A549 (cell line): ENCODE measurements around the gene TCOF1. TPM values are rescaled to one million over a fixed set of nuclear protein-coding genes. Genes with fewer than 3 reads are reported as not detected.

Experiments used
- ATAC-seq, 2 experiments: fragments of 200-7000 bp in 1 of 2; fragments of >200 bp in 1 of 2; cut with Nextera tagmentation in 1 of 2; cut with Tn5 transposase in 1 of 2; 3 replicates each; pipeline versions ENCODE4 v1.8.0 to v1.9.1; 2018 to 2020; ENCODE audit warnings: mild to moderate bottlenecking in 1 of 2, moderate library complexity in 1 of 2
- CTCF ChIA-PET: fragments of 300-600 bp; sonication (Branson Sonifier 250); formaldehyde crosslinking; extraction: SDS; loops from one replicate; lab custom pipeline; 2021; ENCODE audit warnings: antibody characterized with exemption, inconsistent platforms; lab: Yijun Ruan, JAX
- POLR2A ChIA-PET: fragments of 350-600 bp; formaldehyde crosslinking; extraction: SDS; loops from one replicate; lab custom pipeline; 2021; ENCODE audit warnings: antibody characterized with exemption, inconsistent platforms; lab: Yijun Ruan, JAX
- DNase-seq, 2 experiments: peaks; one replicate each; pipeline versions ENCODE4 v3.0.0 to v3.0.0-alpha.2; 2011 to 2016; ENCODE audit warnings: low read depth in 1 of 2, low spot score in 1 of 2
- FAIRE-seq: peaks from 2 replicates; lab custom pipeline; 2011; peaks lifted over from hg19 to GRCh38; lab: Jason Lieb, UNC
- H3K27ac ChIP-seq, 2 experiments: fragments of >200 bp; sonication (Bioruptor Twin); formaldehyde crosslinking; 3 replicates each; pipeline ENCODE4 v1.5.1; 2016 to 2017
- H3K4me1 ChIP-seq: fragments of >200 bp; sonication (Bioruptor Twin); formaldehyde crosslinking; 3 replicates; pipeline ENCODE4 v1.6.1; 2016
- H3K4me2 ChIP-seq: fragments of >200 bp; sonication (Bioruptor Twin); formaldehyde crosslinking; 3 replicates; pipeline ENCODE4 v1.6.1; 2016
- H3K4me3 ChIP-seq: fragments of >200 bp; sonication (Bioruptor Twin); formaldehyde crosslinking; 3 replicates; pipeline ENCODE4 v1.5.1; 2016
- H3K9me3 ChIP-seq: fragments of >200 bp; sonication (Bioruptor Twin); formaldehyde crosslinking; 3 replicates; pipeline ENCODE4 v1.6.1; 2016
- BCL3 ChIP-seq: fragments of >200 bp; sonication (Bioruptor Twin); formaldehyde crosslinking; IDR thresholded peaks from 3 replicates; pipeline ENCODE4 v1.6.1; 2016
- CBX2 ChIP-seq: fragments of 200-600 bp; sonication (generic); IDR thresholded peaks from 2 replicates; pipeline ENCODE4 v1.6.1; 2016; ENCODE audit warnings: low read depth, mild to moderate bottlenecking, borderline replicate concordance
- CEBPB ChIP-seq, 2 experiments: fragments of >200 bp in 1 of 2; sonication (Bioruptor Twin) in 1 of 2; formaldehyde crosslinking in 1 of 2; IDR thresholded peaks; 2 replicates each; pipeline ENCODE4 v1.6.1; 2012 to 2016
- CHD2 ChIP-seq: fragments of 150-350 bp; IDR thresholded peaks from 2 replicates; pipeline ENCODE4 v1.6.1; 2014; ENCODE audit warnings: low read length; ENCODE audit not compliant: partially characterized antibody
- CHD4 ChIP-seq: fragments of 200-600 bp; sonication (generic); IDR thresholded peaks from 2 replicates; pipeline ENCODE4 v1.6.1; 2016; ENCODE audit warnings: antibody characterized with exemption, mild to moderate bottlenecking, borderline replicate concordance
- EHF ChIP-seq: fragments of 250-450 bp; sonication (Bioruptor Pico); IDR thresholded peaks from 2 replicates; pipeline ENCODE4 v1.5.0; 2020; ENCODE audit warnings: mild to moderate bottlenecking
- EHMT2 ChIP-seq: fragments of 200-600 bp; sonication (generic); IDR thresholded peaks from 2 replicates; pipeline ENCODE4 v1.6.1; 2016; ENCODE audit warnings: antibody characterized with exemption, low read depth, mild to moderate bottlenecking, moderate library complexity
- ELK1 ChIP-seq: fragments of 150-350 bp; IDR thresholded peaks from 2 replicates; pipeline ENCODE4 v1.6.1; 2014; ENCODE audit warnings: low read depth, mild to moderate bottlenecking, low read length
- GATA3 ChIP-seq: IDR thresholded peaks from 2 replicates; pipeline ENCODE4 v1.6.1; 2012; ENCODE audit warnings: borderline replicate concordance
- HEYL ChIP-seq: fragments of 250-450 bp; sonication (Bioruptor Pico); IDR thresholded peaks from 2 replicates; pipeline ENCODE4 v1.8.0; 2021; ENCODE audit warnings: mild to moderate bottlenecking, moderate library complexity
- HOXA7 ChIP-seq: fragments of 250-450 bp; sonication (Bioruptor Pico); IDR thresholded peaks from 2 replicates; pipeline ENCODE4 v1.5.0; 2020; ENCODE audit warnings: mild to moderate bottlenecking, moderate library complexity
- HOXB5 ChIP-seq: fragments of 250-450 bp; sonication (Bioruptor Pico); IDR thresholded peaks from 2 replicates; pipeline ENCODE4 v1.5.0; 2020; ENCODE audit warnings: mild to moderate bottlenecking, moderate library complexity
- KDM1A ChIP-seq: fragments of 200-600 bp; sonication (generic); IDR thresholded peaks from 2 replicates; pipeline ENCODE4 v1.6.1; 2016; ENCODE audit warnings: low read depth, mild to moderate bottlenecking
- KDM5A ChIP-seq: fragments of 200-600 bp; sonication (generic); IDR thresholded peaks from 2 replicates; pipeline ENCODE4 v1.6.1; 2016; ENCODE audit warnings: antibody characterized with exemption, mild to moderate bottlenecking
- MYC ChIP-seq: IDR thresholded peaks from 2 replicates; pipeline ENCODE4 v1.6.1; 2012; ENCODE audit warnings: mild to moderate bottlenecking, inconsistent platforms, low read length, improper control_type of control experiment, borderline replicate concordance
- NFE2L2 ChIP-seq: fragments of 150-350 bp; conservative IDR thresholded peaks from 2 replicates; pipeline ENCODE4 v1.6.1; 2014; ENCODE audit warnings: low read length
- PBX3 ChIP-seq: IDR thresholded peaks from 2 replicates; pipeline ENCODE4 v1.6.1; 2012
- PHF8 ChIP-seq: fragments of 200-600 bp; sonication (generic); IDR thresholded peaks from 2 replicates; pipeline ENCODE4 v1.6.1; 2016; ENCODE audit warnings: low read depth, mild to moderate bottlenecking, antibody characterized with exemption, moderate library complexity, borderline replicate concordance
- RCOR1 ChIP-seq: fragments of 150-350 bp; IDR thresholded peaks from 2 replicates; pipeline ENCODE4 v1.6.1; 2014; ENCODE audit warnings: antibody characterized with exemption, low read length, low read depth
- RFX5 ChIP-seq: fragments of 450-650 bp; IDR thresholded peaks from 2 replicates; pipeline ENCODE4 v1.7.1; 2014; ENCODE audit warnings: antibody characterized with exemption, mild to moderate bottlenecking, moderate library complexity
- RNF2 ChIP-seq: fragments of 200-600 bp; sonication (generic); IDR thresholded peaks from 2 replicates; pipeline ENCODE4 v1.6.1; 2016; ENCODE audit warnings: low read depth, mild to moderate bottlenecking, antibody characterized with exemption, moderate library complexity, borderline replicate concordance
- SMC3 ChIP-seq: fragments of >200 bp; sonication (Bioruptor Twin); formaldehyde crosslinking; IDR thresholded peaks from 3 replicates; pipeline ENCODE4 v1.6.1; 2018; ENCODE audit warnings: inconsistent platforms
- USF2 ChIP-seq: fragments of 450-650 bp; IDR thresholded peaks from 2 replicates; pipeline ENCODE4 v1.6.1; 2014; ENCODE audit warnings: antibody characterized with exemption
- ZFP36 ChIP-seq: fragments of 450-650 bp; IDR thresholded peaks from 2 replicates; pipeline ENCODE4 v1.6.1; 2014; ENCODE audit warnings: borderline replicate concordance; ENCODE audit not compliant: partially characterized antibody
- ZSCAN20 ChIP-seq: fragments of 250-450 bp; sonication (Bioruptor Pico); IDR thresholded peaks from 2 replicates; pipeline ENCODE4 v1.8.0; 2022; ENCODE audit warnings: mild to moderate bottlenecking, moderate library complexity
- WGBS: methylation state at CpG from one replicate; pipeline ENCODE4 v1.1.6; 2017; ENCODE audit errors: missing lambda C conversion rate; 5-methylcytosine and 5-hydroxymethylcytosine counted together
- polyA plus RNA-seq, 4 experiments: library from polyadenylated mRNA; depleted of rRNA in 3 of 4; stranded (reverse); fragments of >200 nt; fragmentation: RNase III in 1 of 4; extraction: RNeasy Plus Mini Kit Qiagen cat#74134 plus additional on column Dnase treatment in 1 of 4; gene quantifications; 2 replicates in 3 of 4; 3 replicates in 1 of 4; pipeline ENCODE4 v1.2.3, GENCODE V29; 2011 to 2017

Gene TCOF1
- polyA plus RNA-seq, 2 of the 4 experiments (the other 2 are of a cell fraction): 17.5 to 47.1 TPM

- TF ChIP-seq BCL3 (no peak), CHD4 (no peak), EHMT2 (no peak), MYC (no peak)
These were observed 981 bp downstream of the TCOF1 start (continued) for GRCh38 chr5:150358261-150359095.

- TF ChIP-seq CBX2 (no peak), RFX5 (no peak), PBX3 (no peak), HOXB5 (CRISPR knock-in tag) (no peak), USF2 (no peak), RNF2 (no peak), ZSCAN20 (CRISPR knock-in tag) (no peak), CHD4 (no peak), RCOR1 (no peak), NFE2L2 (no peak), ELK1 (no peak), HOXA7 (CRISPR knock-in tag) (no peak), EHF (CRISPR knock-in tag) (no peak), CEBPB (IDR thresholded peaks at IDR 0.05) (no peak), MYC (no peak), KDM1A (no peak)
- no peak for ATAC-seq
- FAIRE-seq: no peak
- 89% methylated on average over 1 of the region's 1 CpG for WGBS
- no peaks in the 10 kb centered on the region for H3K9me3 ChIP-seq
- ChIA-PET CTCF (interaction anchor here (0.8 to 2.1 kb wide), 8 partner anchors 10 to 199 kb away, joined by 3 to 10 read pairs (median 4); no protein-coding TSS in a partner anchor), POLR2A (no interaction called here)
- peaks cover 17% of the 10 kb centered on the region for H3K4me1 ChIP-seq
- no peak overlapping the region for H3K27ac ChIP-seq
- no peak overlapping the region for H3K4me2 ChIP-seq
- no peak for DNase-seq
- no peak overlapping the region for H3K4me3 ChIP-seq
These were observed 3.8 kb downstream of the TCOF1 start for GRCh38 chr5:150361301-150361700.

GRCh38 chr5:150363185-150363584 lies 5.7 kb downstream of the TCOF1 start:
- ChIA-PET CTCF (interaction anchor here (0.8 to 2.1 kb wide), 3 partner anchors 8 to 13 kb away, joined by 3 to 7 read pairs (median 3); no protein-coding TSS in a partner anchor), POLR2A (no interaction called here)
- Histone ChIP-seq H3K4me3 (no peak overlapping the region), H3K27ac (no peak overlapping the region), H3K9me3 (no peaks in the 10 kb centered on the region), H3K4me1 (peaks cover 12% of the 10 kb centered on the region; the same call in 2 of the 3 replicates), H3K4me2 (no peak overlapping the region)
- TF ChIP-seq SMC3: no peak
- no peak for TF ChIP-seq KDM1A
- no peak for TF ChIP-seq GATA3
- no peak for TF ChIP-seq KDM5A
- TF ChIP-seq CHD2: no peak
- no peak for TF ChIP-seq RFX5
- no peak for TF ChIP-seq PHF8
- TF ChIP-seq HEYL (CRISPR knock-in tag): no peak
- no peak for TF ChIP-seq ZFP36
- TF ChIP-seq NFE2L2: no peak
- FAIRE-seq (no peak), ATAC-seq (no peak), DNase-seq (no peak)
- 82% methylated on average over 2 of the region's 2 CpGs for WGBS
